Measurements from ENCODE around the gene ANO10.

- TF ChIP-seq YY1 (IDR thresholded peaks at IDR 0.05; ENCODE audit: insufficient read depth, insufficient read length) (no peak), ZNF274 (IDR thresholded peaks at IDR 0.05; ENCODE audit: low read depth, low read length) (no peak)
Observed at GRCh38 chr3:43343185-43343584, 278.6 kb downstream of the ANO10 start.

All from NT2/D1 (cell line).